D341Med (cell line): Measurements from ENCODE around the gene NDOR1.

ENCODE experiments used
- DNase-seq: peaks from one replicate; pipeline ENCODE4 v3.0.0; 2012; ENCODE audit warnings: low spot score

NDOR1 gene

GRCh38 chr9:137205126-137206069 lies at the start of gene NDOR1, which contains the start of gene TMEM203:
Gene NDOR1 (plus strand): TSS chr9:137205700. CDS start chr9:137205778, 78 bp downstream.
Gene TMEM203 (minus strand): TSS chr9:137205648. CDS start chr9:137205414, 234 bp downstream.
- peak; percentile 96 for DNase-seq

GRCh38 chr9:137156567-137157375 lies 48.7 kb upstream of the NDOR1 start:
- peak; percentile 74 for DNase-seq

- no peak for DNase-seq
Observed at GRCh38 chr9:137157618-137158415, 47.7 kb upstream of the NDOR1 start.

GRCh38 chr9:137158625-137159024 lies 46.9 kb upstream of the NDOR1 start:
- no peak for DNase-seq

- no peak for DNase-seq
Observed at GRCh38 chr9:137159105-137160053, 46.1 kb upstream of the NDOR1 start.

- DNase-seq, result no peak
Observed at GRCh38 chr9:137160054-137160425, 45.5 kb upstream of the NDOR1 start.

GRCh38 chr9:137160716-137161557 lies 44.6 kb upstream of the NDOR1 start:
- DNase-seq, result no peak

GRCh38 chr9:137161558-137162486 lies 43.7 kb upstream of the NDOR1 start:
- DNase-seq, result no peak

GRCh38 chr9:137162505-137163364 lies 42.8 kb upstream of the NDOR1 start:
- no peak for DNase-seq

GRCh38 chr9:137163365-137163715 lies 42.2 kb upstream of the NDOR1 start:
- no peak for DNase-seq

- no peak for DNase-seq
Observed at GRCh38 chr9:137163805-137164204, 41.7 kb upstream of the NDOR1 start.

GRCh38 chr9:137164370-137165249 lies 40.9 kb upstream of the NDOR1 start:
- DNase-seq, result no peak

- no peak for DNase-seq
Observed at GRCh38 chr9:137165250-137165836, 40.2 kb upstream of the NDOR1 start.

GRCh38 chr9:137166380-137167229 lies 38.9 kb upstream of the NDOR1 start:
- DNase-seq, result no peak

GRCh38 chr9:137167277-137167746 lies 38.2 kb upstream of the NDOR1 start:
- DNase-seq, result no peak
